A673 (cell line): ENCODE results near the gene IRX3. TPM values are rescaled to one million over a fixed set of nuclear protein-coding genes. Genes with fewer than 3 reads are reported as not detected.

ENCODE experiments used
- BruUV-seq: library from RNA; stranded (reverse); fragments of 400-500 nt; replicated peaks from 2 replicates; lab custom pipeline; 2021; lab: Mats Ljungman, UMichigan
- CTCF ChIA-PET: fragments of 300-600 bp; sonication (Branson Sonifier 250); formaldehyde crosslinking; loops from one replicate; lab custom pipeline; 2022; ENCODE audit warnings: antibody characterized with exemption; lab: Charles Lee
- POLR2A ChIA-PET: fragments of 300-600 bp; sonication (Branson Sonifier 250); formaldehyde crosslinking; loops from one replicate; lab custom pipeline; 2022; ENCODE audit warnings: antibody characterized with exemption; ENCODE audit not compliant: low non-redundant PET; lab: Charles Lee
- DNase-seq: peaks from one replicate; pipeline ENCODE4 v3.0.0-alpha.2; 2015; ENCODE audit warnings: low spot score
- H3K27ac ChIP-seq: fragments of 200-600 bp; sonication (generic); 2 replicates; pipeline ENCODE4 v1.5.1; 2016; ENCODE audit warnings: mixed run types, low read depth, mild to moderate bottlenecking, mixed read lengths, antibody characterized with exemption, low read length; ENCODE audit not compliant: poor library complexity, severe bottlenecking
- H3K27me3 ChIP-seq: fragments of 200-600 bp; sonication (generic); replicated peaks from 2 replicates; pipeline ENCODE4 v1.6.1; 2017; ENCODE audit warnings: mixed run types, low read depth, mild to moderate bottlenecking, mixed read lengths, antibody characterized with exemption, low read length; ENCODE audit not compliant: insufficient read depth, poor library complexity
- H3K36me3 ChIP-seq: fragments of 200-600 bp; sonication (generic); 2 replicates; pipeline ENCODE4 v1.6.1; 2016; ENCODE audit warnings: mixed run types, mild to moderate bottlenecking, mixed read lengths, antibody characterized with exemption, low read length; ENCODE audit not compliant: insufficient read depth, poor library complexity, severe bottlenecking
- H3K4me1 ChIP-seq: fragments of 200-600 bp; sonication (generic); 2 replicates; pipeline ENCODE4 v1.6.1; 2017; ENCODE audit warnings: mixed run types, mild to moderate bottlenecking, mixed read lengths, antibody characterized with exemption, low read length; ENCODE audit not compliant: insufficient read depth, poor library complexity, severe bottlenecking
- H3K4me3 ChIP-seq: fragments of 200-600 bp; sonication (generic); 2 replicates; pipeline ENCODE4 v1.5.1; 2016; ENCODE audit warnings: low read depth, mixed run types, mild to moderate bottlenecking, mixed read lengths, low read length; ENCODE audit not compliant: poor library complexity, severe bottlenecking
- H3K9me3 ChIP-seq: fragments of 200-600 bp; sonication (generic); 2 replicates; pipeline ENCODE4 v1.6.1; 2016; ENCODE audit warnings: mixed run types, low read depth, mild to moderate bottlenecking, mixed read lengths, antibody characterized with exemption, low read length; ENCODE audit not compliant: poor library complexity, severe bottlenecking
- CTCF ChIP-seq: fragments of 300-800, 200-600 bp; sonication (generic); conservative IDR thresholded peaks from 2 replicates; pipeline ENCODE4 v1.5.1; 2017; ENCODE audit warnings: low read depth, mild to moderate bottlenecking, antibody characterized with exemption, low read length, moderate library complexity, mixed read lengths
- EZH2 ChIP-seq: fragments of 200-600 bp; sonication (generic); IDR thresholded peaks from 2 replicates; pipeline ENCODE4 v1.6.1; 2017; ENCODE audit warnings: borderline replicate concordance, low read depth, mild to moderate bottlenecking, mixed read lengths, antibody characterized with exemption, low read length; ENCODE audit not compliant: poor library complexity, severe bottlenecking
- intact Hi-C: fragments of 100-400 bp; cut with micrococcal nuclease; formaldehyde crosslinking; loops from one replicate; pipeline ENCODE4 v1.10.0; 2022; ENCODE audit not compliant: unreplicated experiment
- total RNA-seq: library from RNA; stranded (reverse); gene quantifications from 2 replicates; pipeline ENCODE4 v1.2.3, GENCODE V29; 2021

The IRX3 gene
- total RNA-seq, 1 experiment from 2014 or later, result 22.9 TPM

GRCh38 chr16:54296543-54296942 lies 10.0 kb upstream of the IRX3 start:
- Histone ChIP-seq H3K4me3 (no peak overlapping the region), H3K27ac (no peak overlapping the region), H3K9me3 (no peaks in the 10 kb centered on the region), H3K4me1 (no peaks in the 10 kb centered on the region), H3K36me3 (no peaks in the 10 kb centered on the region), H3K27me3 (no peaks in the 10 kb centered on the region)
- DNase-seq, result no peak
- ChIA-PET POLR2A (no interaction called here), CTCF (no interaction called here)
- intact Hi-C loops, result no loop called here
- BruUV-seq, result no TSS peak
- TF ChIP-seq EZH2, result no peak
- TF ChIP-seq CTCF, result no peak

GRCh38 chr16:54291656-54292487 lies 5.3 kb upstream of the IRX3 start:
- no peak overlapping the region for H3K4me3 ChIP-seq
- BruUV-seq, result no TSS peak
- intact Hi-C loops, result no loop called here
- ChIA-PET CTCF (no interaction called here), POLR2A (no interaction called here)
- no peaks in the 10 kb centered on the region for H3K9me3 ChIP-seq
- no peaks in the 10 kb centered on the region for H3K36me3 ChIP-seq
- no peak for DNase-seq
- H3K27me3 ChIP-seq, result no peaks in the 10 kb centered on the region
- H3K4me1 ChIP-seq, result no peaks in the 10 kb centered on the region
- H3K27ac ChIP-seq, result no peak overlapping the region
- TF ChIP-seq EZH2, result no peak
- TF ChIP-seq CTCF, result no peak

GRCh38 chr16:54290833-54291655 lies 4.5 kb upstream of the IRX3 start:
- CTCF ChIA-PET, result no interaction called here
- TF ChIP-seq EZH2 (no peak), CTCF (no peak)
- Histone ChIP-seq H3K9me3 (no peaks in the 10 kb centered on the region), H3K4me1 (no peaks in the 10 kb centered on the region), H3K4me3 (no peak overlapping the region), H3K27me3 (no peaks in the 10 kb centered on the region), H3K36me3 (no peaks in the 10 kb centered on the region), H3K27ac (no peak overlapping the region)
- no TSS peak for BruUV-seq
- intact Hi-C loops, result no loop called here
- no peak for DNase-seq
- POLR2A ChIA-PET, result no interaction called here
